Astrocyte (in vitro differentiated cells and primary cell): Measurements from ENCODE around the gene KLF8. TPM values are rescaled to one million over a fixed set of nuclear protein-coding genes. Genes with fewer than 3 reads are reported as not detected.

Experiments used
- DNase-seq: peaks from one replicate; pipeline ENCODE4 v3.0.0-alpha.2; 2010; ENCODE audit warnings: low read depth
- FAIRE-seq: peaks from 2 replicates; lab custom pipeline; 2011; peaks lifted over from hg19 to GRCh38; lab: Jason Lieb, UNC
- H2AFZ ChIP-seq: 2 replicates; pipeline ENCODE4 v1.6.0; 2012; ENCODE audit warnings: low read depth, low read length, inconsistent platforms
- H3K27ac ChIP-seq: 2 replicates; pipeline ENCODE4 v1.5.1; 2011; ENCODE audit warnings: low read depth, low read length, inconsistent platforms
- H3K27me3 ChIP-seq: 2 replicates; pipeline ENCODE4 v1.6.0; 2011; ENCODE audit warnings: low read length, inconsistent platforms; ENCODE audit not compliant: insufficient read depth
- H3K36me3 ChIP-seq: 2 replicates; pipeline ENCODE4 v1.5.1; 2011; ENCODE audit warnings: low read length, inconsistent platforms; ENCODE audit not compliant: insufficient read depth
- H3K4me1 ChIP-seq: 2 replicates; pipeline ENCODE4 v1.5.1; 2011; ENCODE audit warnings: low read length, inconsistent platforms; ENCODE audit not compliant: insufficient read depth
- H3K4me2 ChIP-seq: 2 replicates; pipeline ENCODE4 v1.6.0; 2012; ENCODE audit warnings: low read length, inconsistent platforms
- H3K4me3 ChIP-seq: 2 replicates; pipeline ENCODE4 v1.5.1; 2011; ENCODE audit warnings: low read depth, mild to moderate bottlenecking, low read length, inconsistent platforms; ENCODE audit not compliant: insufficient read depth
- H3K79me2 ChIP-seq: 2 replicates; pipeline ENCODE4 v1.6.0; 2012; ENCODE audit warnings: mild to moderate bottlenecking, low read length, inconsistent platforms; ENCODE audit not compliant: insufficient read depth
- H3K9ac ChIP-seq: 2 replicates; pipeline ENCODE4 v1.6.0; 2012; ENCODE audit warnings: mild to moderate bottlenecking, low read length, inconsistent platforms
- H3K9me3 ChIP-seq: 2 replicates; pipeline ENCODE4 v1.5.1; 2012; ENCODE audit warnings: low read depth, mild to moderate bottlenecking, low read length, inconsistent platforms; ENCODE audit not compliant: insufficient read depth
- H4K20me1 ChIP-seq: 2 replicates; pipeline ENCODE4 v1.6.0; 2012; ENCODE audit warnings: low read length, inconsistent platforms; ENCODE audit not compliant: insufficient read depth
- H3K27ac Mint-ChIP-seq: one replicate; pipeline ENCODE4 v1.8.0; 2021; ENCODE audit warnings: mild to moderate bottlenecking, mixed read lengths; ENCODE audit not compliant: unreplicated experiment
- H3K27me3 Mint-ChIP-seq: one replicate; pipeline ENCODE4 v1.8.0; 2021; ENCODE audit warnings: low read depth, mixed read lengths; ENCODE audit not compliant: unreplicated experiment
- H3K36me3 Mint-ChIP-seq: one replicate; pipeline ENCODE4 v1.8.0; 2021; ENCODE audit warnings: low read depth, mixed read lengths; ENCODE audit not compliant: unreplicated experiment
- H3K4me1 Mint-ChIP-seq: one replicate; pipeline ENCODE4 v1.8.0; 2021; ENCODE audit warnings: low read depth, mixed read lengths; ENCODE audit not compliant: unreplicated experiment
- H3K4me3 Mint-ChIP-seq: one replicate; pipeline ENCODE4 v1.8.0; 2021; ENCODE audit warnings: mild to moderate bottlenecking, moderate library complexity, mixed read lengths; ENCODE audit not compliant: unreplicated experiment
- H3K9me3 Mint-ChIP-seq: one replicate; pipeline ENCODE4 v1.8.0; 2021; ENCODE audit warnings: mild to moderate bottlenecking, mixed read lengths; ENCODE audit not compliant: unreplicated experiment
- EZH2 ChIP-seq: IDR thresholded peaks from 2 replicates; pipeline ENCODE4 v1.6.1; 2012; ENCODE audit warnings: mild to moderate bottlenecking, low read length, inconsistent platforms; ENCODE audit not compliant: insufficient read depth
- total RNA-seq: library from RNA; stranded (reverse); gene quantifications from 2 replicates; pipeline ENCODE4 v1.2.1, GENCODE V29; 2021
- TF ChIP-seq, protein P1 (sequence below): IDR thresholded peaks from 2 replicates; pipeline ENCODE4 v1.5.1; 2011; ENCODE audit warnings: low read depth, mild to moderate bottlenecking, inconsistent platforms, low read length, moderate library complexity; ENCODE audit not compliant: insufficient read depth

KLF8 gene
- total RNA-seq, 1 donor from 2014 or later, result 5.7 TPM

DNA sequence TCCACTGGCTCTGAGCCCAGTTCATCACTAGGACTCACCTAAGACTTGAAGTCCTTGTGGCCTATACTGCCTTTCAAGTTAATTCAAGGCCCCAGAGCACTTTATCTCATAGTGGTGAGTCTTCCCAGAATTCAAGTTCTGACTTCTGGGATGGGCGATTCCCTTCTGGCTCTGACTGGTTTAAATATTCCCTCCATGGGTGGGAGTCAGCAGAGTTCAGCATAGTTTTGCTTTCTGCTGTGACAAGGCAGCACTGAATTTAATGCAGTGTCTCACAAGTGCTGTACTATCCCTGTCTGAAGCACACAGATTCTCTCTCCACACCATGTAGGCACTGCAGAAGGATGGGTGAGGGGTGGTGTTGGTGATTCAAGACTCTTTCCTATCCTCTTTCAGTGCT is 46.5 kb downstream of the KLF8 start:
- H3K27ac Mint-ChIP-seq, result no peak overlapping the region
- no peaks in the 10 kb centered on the region for H3K9me3 ChIP-seq
- no peaks in the 10 kb centered on the region for H3K79me2 ChIP-seq
- H3K4me3 ChIP-seq, result no peak overlapping the region
- no peaks in the 10 kb centered on the region for H3K4me1 Mint-ChIP-seq
- H3K9me3 Mint-ChIP-seq, result no peaks in the 10 kb centered on the region
- no peak for FAIRE-seq
- H3K27ac ChIP-seq, result no peak overlapping the region
- no peak for DNase-seq
- no peaks in the 10 kb centered on the region for H4K20me1 ChIP-seq
- no peaks in the 10 kb centered on the region for H3K36me3 ChIP-seq
- H3K4me3 Mint-ChIP-seq, result no peak overlapping the region
- no peaks in the 10 kb centered on the region for H3K27me3 ChIP-seq
- H3K4me1 ChIP-seq, result no peaks in the 10 kb centered on the region
- H2AFZ ChIP-seq, result no peak overlapping the region
- no peaks in the 10 kb centered on the region for H3K27me3 Mint-ChIP-seq
- H3K4me2 ChIP-seq, result no peak overlapping the region
- H3K36me3 Mint-ChIP-seq, result no peaks in the 10 kb centered on the region
- TF ChIP-seq EZH2, result no peak
- TF ChIP-seq, protein P1, sequence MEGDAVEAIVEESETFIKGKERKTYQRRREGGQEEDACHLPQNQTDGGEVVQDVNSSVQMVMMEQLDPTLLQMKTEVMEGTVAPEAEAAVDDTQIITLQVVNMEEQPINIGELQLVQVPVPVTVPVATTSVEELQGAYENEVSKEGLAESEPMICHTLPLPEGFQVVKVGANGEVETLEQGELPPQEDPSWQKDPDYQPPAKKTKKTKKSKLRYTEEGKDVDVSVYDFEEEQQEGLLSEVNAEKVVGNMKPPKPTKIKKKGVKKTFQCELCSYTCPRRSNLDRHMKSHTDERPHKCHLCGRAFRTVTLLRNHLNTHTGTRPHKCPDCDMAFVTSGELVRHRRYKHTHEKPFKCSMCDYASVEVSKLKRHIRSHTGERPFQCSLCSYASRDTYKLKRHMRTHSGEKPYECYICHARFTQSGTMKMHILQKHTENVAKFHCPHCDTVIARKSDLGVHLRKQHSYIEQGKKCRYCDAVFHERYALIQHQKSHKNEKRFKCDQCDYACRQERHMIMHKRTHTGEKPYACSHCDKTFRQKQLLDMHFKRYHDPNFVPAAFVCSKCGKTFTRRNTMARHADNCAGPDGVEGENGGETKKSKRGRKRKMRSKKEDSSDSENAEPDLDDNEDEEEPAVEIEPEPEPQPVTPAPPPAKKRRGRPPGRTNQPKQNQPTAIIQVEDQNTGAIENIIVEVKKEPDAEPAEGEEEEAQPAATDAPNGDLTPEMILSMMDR, result no peak
- no peak overlapping the region for H3K9ac ChIP-seq

- Histone ChIP-seq H3K36me3 (no peaks in the 10 kb centered on the region), H2AFZ (no peak overlapping the region), H4K20me1 (no peaks in the 10 kb centered on the region), H3K9ac (no peak overlapping the region), H3K4me1 (no peaks in the 10 kb centered on the region), H3K9me3 (no peaks in the 10 kb centered on the region), H3K79me2 (no peaks in the 10 kb centered on the region), H3K4me3 (no peak overlapping the region), H3K27ac (no peak overlapping the region), H3K27me3 (no peaks in the 10 kb centered on the region), H3K4me2 (no peak overlapping the region)
- no peak for TF ChIP-seq EZH2
- TF ChIP-seq, protein P1, result no peak
- Mint-ChIP-seq H3K27me3 (no peaks in the 10 kb centered on the region), H3K4me3 (no peak overlapping the region), H3K27ac (no peak overlapping the region), H3K4me1 (no peaks in the 10 kb centered on the region), H3K36me3 (no peaks in the 10 kb centered on the region), H3K9me3 (no peaks in the 10 kb centered on the region)
- DNase-seq (no peak), FAIRE-seq (peak; percentile 93)
These were observed 47.7 kb downstream of the KLF8 start for GRCh38 chrX:56279863-56280262.

- no peak overlapping the region for H3K4me2 ChIP-seq
- H3K4me3 ChIP-seq, result no peak overlapping the region
- DNase-seq, result no peak
- no peak overlapping the region for H2AFZ ChIP-seq
- H4K20me1 ChIP-seq, result no peaks in the 10 kb centered on the region
- Mint-ChIP-seq H3K27ac (no peak overlapping the region), H3K4me3 (no peak overlapping the region), H3K4me1 (no peaks in the 10 kb centered on the region), H3K9me3 (no peaks in the 10 kb centered on the region), H3K36me3 (no peaks in the 10 kb centered on the region), H3K27me3 (no peaks in the 10 kb centered on the region)
- H3K27ac ChIP-seq, result no peak overlapping the region
- FAIRE-seq, result no peak
- no peaks in the 10 kb centered on the region for H3K79me2 ChIP-seq
- H3K9ac ChIP-seq, result no peak overlapping the region
- TF ChIP-seq, protein P1, result peak; percentile 4
- TF ChIP-seq EZH2, result no peak
- no peaks in the 10 kb centered on the region for H3K4me1 ChIP-seq
- H3K9me3 ChIP-seq, result no peaks in the 10 kb centered on the region
- no peaks in the 10 kb centered on the region for H3K36me3 ChIP-seq
- H3K27me3 ChIP-seq, result no peaks in the 10 kb centered on the region
These were observed 49.6 kb downstream of the KLF8 start for GRCh38 chrX:56281789-56282188.
